Transverse colon (tissue), 4 donors: Measurements from ENCODE around the gene ALG3.

Source experiments
- CTCF ChIP-seq, 5 experiments: fragments of 200-600 bp in 3 of 5; fragments of 450-650 bp in 2 of 5; sonication (generic) in 3 of 5; IDR thresholded peaks; 1 replicate in 2 of 5; 2 replicates in 3 of 5; pipeline ENCODE4 v1.5.1; 2016 to 2017; ENCODE audit warnings: antibody characterized with exemption in 5 of 5, inconsistent platforms in 3 of 5, mild to moderate bottlenecking in 2 of 5, moderate library complexity in 1 of 5
- EP300 ChIP-seq: sonication (generic); formaldehyde crosslinking; IDR thresholded peaks from one replicate; pipeline ENCODE4 v1.6.1; 2017; ENCODE audit warnings: antibody characterized with exemption, low read depth
- POLR2A ChIP-seq: fragments of 450-650 bp; IDR thresholded peaks from one replicate; pipeline ENCODE4 v1.6.1; 2016; ENCODE audit warnings: antibody characterized with exemption, mild to moderate bottlenecking, moderate library complexity
- POLR2AphosphoS5 ChIP-seq, 3 donors: sonication (generic); formaldehyde crosslinking; IDR thresholded peaks; one replicate each; pipeline ENCODE4 v1.6.1; 2016; ENCODE audit warnings: antibody characterized with exemption in 3 of 3

- no peak for TF ChIP-seq POLR2AphosphoS5 (IDR thresholded peaks at IDR 0.05)
- TF ChIP-seq POLR2A: no peak
- no peak for TF ChIP-seq CTCF (IDR thresholded peaks at IDR 0.05)
- TF ChIP-seq EP300: no peak
Measured at GRCh38 chr3:184218814-184219213, 29.9 kb downstream of the ALG3 start.
